HL-60 (cell line): ENCODE results near the gene TPK1.

Experiments
- GABPA ChIP-seq: IDR thresholded peaks from 2 replicates; pipeline ENCODE4 v1.6.1; 2012; ENCODE audit warnings: low read depth
- POLR2AphosphoS5 ChIP-seq: IDR thresholded peaks from 2 replicates; pipeline ENCODE4 v1.6.1; 2012; ENCODE audit warnings: low read depth
- TF ChIP-seq, protein P1 (sequence below): IDR thresholded peaks from 2 replicates; pipeline ENCODE4 v1.6.1; 2012; ENCODE audit warnings: low read depth; ENCODE audit not compliant: insufficient replicate concordance
- TF ChIP-seq, protein P2 (sequence below): IDR thresholded peaks from one replicate; pipeline ENCODE4 v1.5.1; 2011; ENCODE audit warnings: low read length, control low read depth, inconsistent platforms; ENCODE audit not compliant: insufficient read depth

DNA sequence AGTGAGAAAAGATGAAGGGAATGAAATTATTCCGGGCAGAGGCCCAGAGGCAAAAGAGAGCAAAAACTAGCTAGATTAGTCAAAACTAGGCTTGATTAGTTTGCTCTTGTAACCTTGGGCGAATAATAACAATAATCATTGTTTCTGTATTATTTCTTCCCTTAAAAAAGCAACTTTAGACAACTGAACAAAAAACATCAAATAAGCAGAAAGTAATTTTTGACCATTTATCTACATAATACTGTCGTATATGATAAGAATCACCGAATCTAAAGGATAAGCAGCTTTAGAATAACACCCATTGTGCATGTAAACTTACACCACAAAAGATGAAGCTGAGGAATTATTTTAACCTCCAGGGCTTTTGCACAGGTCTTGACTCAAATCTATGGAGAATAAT, 125.1 kb downstream of the TPK1 start:
- TF ChIP-seq, protein P1, sequence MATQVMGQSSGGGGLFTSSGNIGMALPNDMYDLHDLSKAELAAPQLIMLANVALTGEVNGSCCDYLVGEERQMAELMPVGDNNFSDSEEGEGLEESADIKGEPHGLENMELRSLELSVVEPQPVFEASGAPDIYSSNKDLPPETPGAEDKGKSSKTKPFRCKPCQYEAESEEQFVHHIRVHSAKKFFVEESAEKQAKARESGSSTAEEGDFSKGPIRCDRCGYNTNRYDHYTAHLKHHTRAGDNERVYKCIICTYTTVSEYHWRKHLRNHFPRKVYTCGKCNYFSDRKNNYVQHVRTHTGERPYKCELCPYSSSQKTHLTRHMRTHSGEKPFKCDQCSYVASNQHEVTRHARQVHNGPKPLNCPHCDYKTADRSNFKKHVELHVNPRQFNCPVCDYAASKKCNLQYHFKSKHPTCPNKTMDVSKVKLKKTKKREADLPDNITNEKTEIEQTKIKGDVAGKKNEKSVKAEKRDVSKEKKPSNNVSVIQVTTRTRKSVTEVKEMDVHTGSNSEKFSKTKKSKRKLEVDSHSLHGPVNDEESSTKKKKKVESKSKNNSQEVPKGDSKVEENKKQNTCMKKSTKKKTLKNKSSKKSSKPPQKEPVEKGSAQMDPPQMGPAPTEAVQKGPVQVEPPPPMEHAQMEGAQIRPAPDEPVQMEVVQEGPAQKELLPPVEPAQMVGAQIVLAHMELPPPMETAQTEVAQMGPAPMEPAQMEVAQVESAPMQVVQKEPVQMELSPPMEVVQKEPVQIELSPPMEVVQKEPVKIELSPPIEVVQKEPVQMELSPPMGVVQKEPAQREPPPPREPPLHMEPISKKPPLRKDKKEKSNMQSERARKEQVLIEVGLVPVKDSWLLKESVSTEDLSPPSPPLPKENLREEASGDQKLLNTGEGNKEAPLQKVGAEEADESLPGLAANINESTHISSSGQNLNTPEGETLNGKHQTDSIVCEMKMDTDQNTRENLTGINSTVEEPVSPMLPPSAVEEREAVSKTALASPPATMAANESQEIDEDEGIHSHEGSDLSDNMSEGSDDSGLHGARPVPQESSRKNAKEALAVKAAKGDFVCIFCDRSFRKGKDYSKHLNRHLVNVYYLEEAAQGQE, result no peak
- TF ChIP-seq, protein P2, sequence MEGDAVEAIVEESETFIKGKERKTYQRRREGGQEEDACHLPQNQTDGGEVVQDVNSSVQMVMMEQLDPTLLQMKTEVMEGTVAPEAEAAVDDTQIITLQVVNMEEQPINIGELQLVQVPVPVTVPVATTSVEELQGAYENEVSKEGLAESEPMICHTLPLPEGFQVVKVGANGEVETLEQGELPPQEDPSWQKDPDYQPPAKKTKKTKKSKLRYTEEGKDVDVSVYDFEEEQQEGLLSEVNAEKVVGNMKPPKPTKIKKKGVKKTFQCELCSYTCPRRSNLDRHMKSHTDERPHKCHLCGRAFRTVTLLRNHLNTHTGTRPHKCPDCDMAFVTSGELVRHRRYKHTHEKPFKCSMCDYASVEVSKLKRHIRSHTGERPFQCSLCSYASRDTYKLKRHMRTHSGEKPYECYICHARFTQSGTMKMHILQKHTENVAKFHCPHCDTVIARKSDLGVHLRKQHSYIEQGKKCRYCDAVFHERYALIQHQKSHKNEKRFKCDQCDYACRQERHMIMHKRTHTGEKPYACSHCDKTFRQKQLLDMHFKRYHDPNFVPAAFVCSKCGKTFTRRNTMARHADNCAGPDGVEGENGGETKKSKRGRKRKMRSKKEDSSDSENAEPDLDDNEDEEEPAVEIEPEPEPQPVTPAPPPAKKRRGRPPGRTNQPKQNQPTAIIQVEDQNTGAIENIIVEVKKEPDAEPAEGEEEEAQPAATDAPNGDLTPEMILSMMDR, result no peak
- TF ChIP-seq POLR2AphosphoS5, result no peak
- TF ChIP-seq GABPA, result no peak
